Liver (tissue), 9 donors: ENCODE results near the gene SLC31A1. TPM values are rescaled to one million over a fixed set of nuclear protein-coding genes. Genes with fewer than 3 reads are reported as not detected.
"Not testable (repeated sequence)": the region's sequence is repeated elsewhere in the genome, so short reads cannot be mapped to it uniquely, and the experiment has no call there.

Source experiments
- DNase-seq: peaks from one replicate; pipeline ENCODE4 v3.0.0-alpha.2; 2017; ENCODE audit warnings: low spot score
- H3K27ac ChIP-seq, 2 donors: one replicate each; pipeline ENCODE4 v1.7.0; 2013; ENCODE audit warnings: inconsistent platforms in 2 of 2, low read length in 2 of 2, control low read depth in 1 of 2, low read depth in 1 of 2, mild to moderate bottlenecking in 1 of 2
- H3K27me3 ChIP-seq, 4 donors: one replicate each; pipeline versions ENCODE4 v1.6.1 to v1.7.0; 2013; ENCODE audit warnings: low read length in 3 of 4, inconsistent platforms in 1 of 4, mild to moderate bottlenecking in 1 of 4, moderate library complexity in 1 of 4; ENCODE audit not compliant: control insufficient read depth in 4 of 4, insufficient read depth in 4 of 4
- H3K36me3 ChIP-seq, 4 donors: one replicate each; pipeline versions ENCODE4 v1.6.1 to v1.7.0; 2013; ENCODE audit warnings: low read length in 3 of 4, mild to moderate bottlenecking in 3 of 4, low read depth in 1 of 4, moderate library complexity in 1 of 4; ENCODE audit not compliant: control insufficient read depth in 4 of 4, insufficient read depth in 3 of 4
- H3K4me1 ChIP-seq, 4 donors: one replicate each; pipeline versions ENCODE4 v1.6.1 to v1.7.0; 2013; ENCODE audit warnings: low read length in 3 of 4, mild to moderate bottlenecking in 3 of 4, moderate library complexity in 1 of 4; ENCODE audit not compliant: control insufficient read depth in 4 of 4, insufficient read depth in 4 of 4
- H3K4me3 ChIP-seq, 3 donors: one replicate each; pipeline versions ENCODE4 v1.6.1 to v1.7.0; 2013; ENCODE audit warnings: low read length in 3 of 3, control low read depth in 1 of 3, low read depth in 1 of 3, mild to moderate bottlenecking in 1 of 3
- H3K9ac ChIP-seq, 2 donors: one replicate each; pipeline ENCODE4 v1.7.0; 2013; ENCODE audit warnings: low read length in 2 of 2, mild to moderate bottlenecking in 2 of 2, moderate library complexity in 2 of 2, control low read depth in 1 of 2, low read depth in 1 of 2
- H3K9me3 ChIP-seq, 4 donors: one replicate each; pipeline versions ENCODE4 v1.6.1 to v1.7.0; 2013; ENCODE audit warnings: low read length in 3 of 4; ENCODE audit not compliant: control insufficient read depth in 4 of 4
- ATF3 ChIP-seq: IDR thresholded peaks from 2 replicates; pipeline ENCODE4 v1.6.1; 2016; ENCODE audit warnings: antibody characterized with exemption
- EGR1 ChIP-seq, 2 donors: IDR thresholded peaks; 2 replicates each; pipeline ENCODE4 v1.6.1; 2016 to 2018; ENCODE audit warnings: antibody characterized with exemption in 2 of 2, low read depth in 2 of 2
- FOXA1 ChIP-seq: IDR thresholded peaks from 2 replicates; pipeline ENCODE4 v1.6.1; 2016; ENCODE audit warnings: antibody characterized with exemption
- FOXA2 ChIP-seq: IDR thresholded peaks from 2 replicates; pipeline ENCODE4 v1.6.1; 2016; ENCODE audit warnings: antibody characterized with exemption
- GABPA ChIP-seq, 2 donors: IDR thresholded peaks in 1 of 2; conservative IDR thresholded peaks in 1 of 2; 2 replicates each; pipeline ENCODE4 v1.6.1; 2016; ENCODE audit warnings: antibody characterized with exemption in 2 of 2, mild to moderate bottlenecking in 1 of 2, moderate library complexity in 1 of 2
- HNF4G ChIP-seq: IDR thresholded peaks from 2 replicates; pipeline ENCODE4 v1.6.1; 2016; ENCODE audit warnings: antibody characterized with exemption
- MAX ChIP-seq: IDR thresholded peaks from 2 replicates; pipeline ENCODE4 v1.6.1; 2016; ENCODE audit warnings: antibody characterized with exemption
- NR2F2 ChIP-seq: IDR thresholded peaks from 2 replicates; pipeline ENCODE4 v1.6.1; 2016; ENCODE audit warnings: antibody characterized with exemption
- REST ChIP-seq: IDR thresholded peaks from 2 replicates; pipeline ENCODE4 v1.6.1; 2016; ENCODE audit warnings: antibody characterized with exemption, mild to moderate bottlenecking
- RXRA ChIP-seq, 2 donors: IDR thresholded peaks; 2 replicates each; pipeline ENCODE4 v1.6.1; 2017 to 2018; ENCODE audit warnings: antibody characterized with exemption in 2 of 2, mild to moderate bottlenecking in 1 of 2
- TAF1 ChIP-seq: conservative IDR thresholded peaks from 2 replicates; pipeline ENCODE4 v1.6.1; 2016; ENCODE audit warnings: antibody characterized with exemption, mild to moderate bottlenecking
- YY1 ChIP-seq: IDR thresholded peaks from 2 replicates; pipeline ENCODE4 v1.6.1; 2016; ENCODE audit warnings: antibody characterized with exemption, mild to moderate bottlenecking
- ZBTB33 ChIP-seq: IDR thresholded peaks from 2 replicates; pipeline ENCODE4 v1.6.1; 2016; ENCODE audit warnings: antibody characterized with exemption
- WGBS: extraction: QIAGEN DNeasy Blood & Tissue Kit; methylation state at CpG from one replicate; pipeline ENCODE4 v1.1.7; 2013; 5-methylcytosine and 5-hydroxymethylcytosine counted together
- polyA plus RNA-seq, 2 donors: library from polyadenylated mRNA; stranded (reverse) in 1 of 2; unstranded in 1 of 2; fragments of 200-250 nt in 1 of 2; fragments of >200 nt in 1 of 2; fragmentation: Nextera tagmentation in 1 of 2; extraction: Ambion mirVana in 1 of 2; gene quantifications; one replicate each; pipeline versions ENCODE4 v1.2.1 to v1.2.3, GENCODE V29; 2013 to 2015
- total RNA-seq, 2 donors: library from RNA; depleted of rRNA; stranded (reverse); fragments of >200 nt; gene quantifications; one replicate each; pipeline ENCODE4 v1.2.3, GENCODE V29; 2014
- donor health status: healthy.
- donor health status: healthy.
- donor health status: healthy.
- donor health status: healthy.
- donor health status: healthy.

SLC31A1 gene
- total and polyA plus RNA-seq, 4 donors = 26.6 to 96.2 (median 44.9) TPM

GRCh38 chr9:113247640-113248039 lies 26.3 kb downstream of the SLC31A1 start (continued):
- no peak for TF ChIP-seq MAX

GRCh38 chr9:113249661-113250060 lies 28.3 kb downstream of the SLC31A1 start:
- not testable (repeated sequence) for H3K27me3 ChIP-seq, H3K9ac ChIP-seq, DNase-seq, H3K4me3 ChIP-seq, H3K9me3 ChIP-seq, H3K27ac ChIP-seq, H3K4me1 ChIP-seq, H3K36me3 ChIP-seq
- 83% methylated on average over 2 of the region's 2 CpGs for WGBS

GRCh38 chr9:113250807-113251206 lies 29.5 kb downstream of the SLC31A1 start:
- no peak overlapping the region for H3K4me3 ChIP-seq
- no peaks in the 10 kb centered on the region for H3K9me3 ChIP-seq
- H3K4me1 ChIP-seq = no peaks in the 10 kb centered on the region
- H3K36me3 ChIP-seq = peaks cover 0 to 4% (median 0%) of the 10 kb centered on the region in 4 donors
- no peak for TF ChIP-seq ZBTB33
- TF ChIP-seq EGR1 (IDR thresholded peaks at IDR 0.05; ENCODE audit: low read depth in 2 of 2) = no peak
- TF ChIP-seq NR2F2 = no peak
- no peak for TF ChIP-seq FOXA1
- TF ChIP-seq TAF1 = no peak
- TF ChIP-seq GABPA (IDR thresholded peaks at IDR 0.05 in 1 of 2, conservative IDR thresholded peaks at IDR 0.05 in 1 of 2) = no peak
- no peak for TF ChIP-seq YY1
- TF ChIP-seq ATF3 = no peak
- no peak for TF ChIP-seq FOXA2
- no peak for TF ChIP-seq RXRA (IDR thresholded peaks at IDR 0.05)
- TF ChIP-seq HNF4G = no peak
- 77% methylated on average over 2 of the region's 2 CpGs for whole genome bisulfite sequencing
- H3K9ac ChIP-seq = no peak overlapping the region
- DNase-seq = no peak
- no peaks in the 10 kb centered on the region for H3K27me3 ChIP-seq
- H3K27ac ChIP-seq = no peak overlapping the region

- Histone ChIP-seq H3K27me3 (no peaks in the 10 kb centered on the region), H3K9ac (no peak overlapping the region), H3K4me1 (peaks cover 0 to 23% (median 15%) of the 10 kb centered on the region in 4 donors), H3K36me3 (peaks cover 2 to 18% (median 9%) of the 10 kb centered on the region in 4 donors), H3K27ac (no peak overlapping the region), H3K4me3 (no peak overlapping the region), H3K9me3 (no peaks in the 10 kb centered on the region)
- DNase-seq = no peak
- TF ChIP-seq NR2F2 (no peak), FOXA2 (no peak), HNF4G (no peak), ATF3 (no peak), REST (no peak)
- WGBS = 94% methylated on average over 1 of the region's 1 CpG
These were observed 33.6 kb downstream of the SLC31A1 start for GRCh38 chr9:113254991-113255390.
